MCF 10A (cell line): ENCODE results near the gene THOC5. TPM values are rescaled to one million over a fixed set of nuclear protein-coding genes. Genes with fewer than 3 reads are reported as not detected.

Experiments used
- BruUV-seq: library from RNA; stranded (reverse); fragments of 400-500 nt; replicated peaks from 2 replicates; lab custom pipeline; 2021; lab: Mats Ljungman, UMichigan
- CTCF ChIA-PET: fragments of 300-600 bp; sonication (Branson Sonifier 250); formaldehyde crosslinking; extraction: SDS; loops from one replicate; lab custom pipeline; 2021; ENCODE audit warnings: antibody characterized with exemption, inconsistent platforms; lab: Yijun Ruan, JAX
- POLR2A ChIA-PET: fragments of 300-600, 350-650 bp; sonication (Branson Sonifier 250); formaldehyde crosslinking; extraction: SDS; loops from one replicate; lab custom pipeline; 2020; ENCODE audit warnings: antibody characterized with exemption, inconsistent platforms; lab: Yijun Ruan, JAX
- DNase-seq: peaks from one replicate; pipeline ENCODE4 v3.0.0-alpha.2; 2018; ENCODE audit not compliant: unreplicated experiment
- H3K27ac Mint-ChIP-seq: one replicate; pipeline ENCODE4 v1.8.0; 2022; ENCODE audit warnings: mild to moderate bottlenecking, low read depth, mixed read lengths; ENCODE audit not compliant: unreplicated experiment
- H3K27me3 Mint-ChIP-seq: one replicate; pipeline ENCODE4 v1.8.0; 2022; ENCODE audit warnings: mixed read lengths; ENCODE audit not compliant: insufficient read depth, unreplicated experiment
- H3K36me3 Mint-ChIP-seq: one replicate; pipeline ENCODE4 v1.8.0; 2022; ENCODE audit warnings: mild to moderate bottlenecking, moderate library complexity, mixed read lengths; ENCODE audit not compliant: insufficient read depth, unreplicated experiment
- H3K4me1 Mint-ChIP-seq: one replicate; pipeline ENCODE4 v1.8.0; 2022; ENCODE audit warnings: mixed read lengths; ENCODE audit not compliant: insufficient read depth, unreplicated experiment
- H3K4me3 Mint-ChIP-seq: one replicate; pipeline ENCODE4 v1.8.0; 2022; ENCODE audit warnings: mild to moderate bottlenecking, moderate library complexity, mixed read lengths; ENCODE audit not compliant: unreplicated experiment
- H3K9me3 Mint-ChIP-seq: one replicate; pipeline ENCODE4 v1.8.0; 2022; ENCODE audit warnings: mixed read lengths; ENCODE audit not compliant: unreplicated experiment
- intact Hi-C: fragments of 100-400 bp; cut with micrococcal nuclease; formaldehyde crosslinking; loops from 2 replicates; pipeline ENCODE4 v1.14.1; 2022
- total RNA-seq: library from RNA; stranded (reverse); gene quantifications from 2 replicates; pipeline ENCODE4 v1.2.3, GENCODE V29; 2022
- TF ChIP-seq, protein P1 (sequence below): fragments of 200-600 bp; IDR thresholded peaks from one replicate; pipeline ENCODE4 v1.8.0; 2022; ENCODE audit warnings: antibody characterized with exemption, mild to moderate bottlenecking; ENCODE audit not compliant: unreplicated experiment

THOC5 gene
- total RNA-seq, 1 experiment from 2014 or later: 51.3 TPM

DNA sequence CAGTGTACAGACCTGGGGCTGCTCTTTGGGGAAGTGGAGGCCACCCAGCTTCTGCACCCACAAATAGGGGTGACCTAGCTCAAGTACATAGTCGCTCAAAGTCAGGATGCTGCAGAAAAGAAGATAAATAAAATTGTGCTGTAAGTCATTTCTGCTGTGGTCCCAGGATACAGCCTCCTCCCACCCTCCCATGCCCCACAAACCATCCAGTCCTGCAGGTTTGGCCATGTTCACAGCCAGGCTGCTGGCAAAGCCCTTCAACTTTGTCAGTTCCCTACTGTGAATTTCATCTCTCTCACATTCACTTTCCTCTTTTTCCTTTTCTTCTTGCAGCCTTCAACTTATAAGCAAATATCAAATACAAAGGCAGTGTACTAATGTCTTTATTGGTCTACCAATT lies 33.6 kb downstream of the THOC5 start:
- Mint-ChIP-seq H3K4me3 (no peak overlapping the region), H3K27ac (no peak overlapping the region), H3K9me3 (no peaks in the 10 kb centered on the region), H3K36me3 (peaks cover 76% of the 10 kb centered on the region), H3K4me1 (no peaks in the 10 kb centered on the region), H3K27me3 (no peaks in the 10 kb centered on the region)
- TF ChIP-seq, protein P1, sequence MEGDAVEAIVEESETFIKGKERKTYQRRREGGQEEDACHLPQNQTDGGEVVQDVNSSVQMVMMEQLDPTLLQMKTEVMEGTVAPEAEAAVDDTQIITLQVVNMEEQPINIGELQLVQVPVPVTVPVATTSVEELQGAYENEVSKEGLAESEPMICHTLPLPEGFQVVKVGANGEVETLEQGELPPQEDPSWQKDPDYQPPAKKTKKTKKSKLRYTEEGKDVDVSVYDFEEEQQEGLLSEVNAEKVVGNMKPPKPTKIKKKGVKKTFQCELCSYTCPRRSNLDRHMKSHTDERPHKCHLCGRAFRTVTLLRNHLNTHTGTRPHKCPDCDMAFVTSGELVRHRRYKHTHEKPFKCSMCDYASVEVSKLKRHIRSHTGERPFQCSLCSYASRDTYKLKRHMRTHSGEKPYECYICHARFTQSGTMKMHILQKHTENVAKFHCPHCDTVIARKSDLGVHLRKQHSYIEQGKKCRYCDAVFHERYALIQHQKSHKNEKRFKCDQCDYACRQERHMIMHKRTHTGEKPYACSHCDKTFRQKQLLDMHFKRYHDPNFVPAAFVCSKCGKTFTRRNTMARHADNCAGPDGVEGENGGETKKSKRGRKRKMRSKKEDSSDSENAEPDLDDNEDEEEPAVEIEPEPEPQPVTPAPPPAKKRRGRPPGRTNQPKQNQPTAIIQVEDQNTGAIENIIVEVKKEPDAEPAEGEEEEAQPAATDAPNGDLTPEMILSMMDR: no peak
- DNase-seq: no peak
- BruUV-seq: no TSS peak
- ChIA-PET CTCF (interaction anchor here (0.5 to 1.0 kb wide), 2 partner anchors 49 to 253 kb away, joined by 3 to 4 read pairs; no protein-coding TSS in a partner anchor), POLR2A (no interaction called here)
- intact Hi-C loops: no loop called here

DNA sequence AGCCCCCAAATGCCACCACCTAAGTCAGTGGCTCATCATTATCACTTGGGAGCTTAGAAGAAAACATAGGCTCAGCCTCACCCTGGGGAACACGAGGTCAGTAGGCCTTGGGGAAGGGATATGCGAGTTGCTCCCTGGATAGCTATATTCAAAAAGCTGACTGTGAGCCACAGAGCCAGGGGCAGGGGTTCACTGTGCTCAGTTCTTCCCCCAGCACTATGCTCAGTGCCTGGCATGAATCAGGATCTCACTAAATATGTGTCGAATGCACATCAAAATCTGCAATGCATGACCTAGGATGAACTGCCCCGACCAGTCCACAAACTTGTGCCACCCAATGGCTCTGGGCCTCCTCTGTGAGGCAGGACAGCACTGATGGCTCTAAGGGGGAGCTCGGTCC lies 35.1 kb downstream of the THOC5 start:
- no peak for DNase-seq
- POLR2A ChIA-PET: no interaction called here
- Mint-ChIP-seq H3K27ac (no peak overlapping the region), H3K4me1 (no peaks in the 10 kb centered on the region), H3K9me3 (no peaks in the 10 kb centered on the region), H3K27me3 (no peaks in the 10 kb centered on the region), H3K36me3 (peaks cover 70% of the 10 kb centered on the region), H3K4me3 (no peak overlapping the region)
- CTCF ChIA-PET: interaction anchor here (1.4 kb wide), 1 partner anchor 123 kb away, joined by 3 read pairs; no protein-coding TSS in a partner anchor
- BruUV-seq: no TSS peak
- intact Hi-C loops: no loop called here
- TF ChIP-seq, protein P1: no peak

DNA sequence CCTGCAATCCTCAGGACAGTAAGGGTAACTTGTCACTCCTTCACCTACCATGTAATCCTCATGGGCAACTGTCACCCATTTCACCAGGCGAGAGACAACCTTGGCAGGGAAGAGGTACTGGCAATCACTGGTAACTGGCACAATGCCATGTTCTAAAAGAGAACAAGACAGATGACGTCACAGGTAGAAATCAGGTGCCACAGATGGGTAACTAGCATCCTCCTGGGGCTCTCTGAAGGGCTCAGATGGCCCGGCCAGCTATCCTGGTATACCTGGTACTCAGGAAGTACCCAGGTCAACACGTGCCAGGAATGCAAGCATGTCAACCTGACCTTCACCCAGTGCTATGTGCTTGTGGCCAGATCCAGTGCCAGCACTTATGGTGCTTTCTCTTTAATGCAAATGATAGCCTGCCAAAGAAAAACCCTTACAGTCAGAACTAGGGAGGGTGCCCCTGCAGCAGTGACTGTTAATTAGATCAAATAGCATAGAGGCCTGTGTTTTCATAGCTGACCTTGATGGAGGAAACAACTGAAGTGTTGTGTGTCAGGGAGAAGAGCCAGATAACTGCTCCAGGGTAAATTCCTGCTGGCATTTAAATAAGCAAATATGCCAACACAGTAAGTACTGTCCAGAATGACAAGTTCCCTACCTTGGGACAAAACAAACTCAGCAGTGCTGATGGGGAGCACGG lies 36.2 kb downstream of the THOC5 start:
- Mint-ChIP-seq H3K4me1 (no peaks in the 10 kb centered on the region), H3K27ac (no peak overlapping the region), H3K4me3 (no peak overlapping the region), H3K27me3 (no peaks in the 10 kb centered on the region), H3K36me3 (peaks cover 72% of the 10 kb centered on the region), H3K9me3 (no peaks in the 10 kb centered on the region)
- intact Hi-C loops: no loop called here
- ChIA-PET CTCF (interaction anchor here (0.6 kb wide), 1 partner anchor 85 kb away, joined by 3 read pairs; no protein-coding TSS in a partner anchor), POLR2A (no interaction called here)
- TF ChIP-seq, protein P1: no peak
- DNase-seq: peak; percentile 9
- no TSS peak for BruUV-seq

DNA sequence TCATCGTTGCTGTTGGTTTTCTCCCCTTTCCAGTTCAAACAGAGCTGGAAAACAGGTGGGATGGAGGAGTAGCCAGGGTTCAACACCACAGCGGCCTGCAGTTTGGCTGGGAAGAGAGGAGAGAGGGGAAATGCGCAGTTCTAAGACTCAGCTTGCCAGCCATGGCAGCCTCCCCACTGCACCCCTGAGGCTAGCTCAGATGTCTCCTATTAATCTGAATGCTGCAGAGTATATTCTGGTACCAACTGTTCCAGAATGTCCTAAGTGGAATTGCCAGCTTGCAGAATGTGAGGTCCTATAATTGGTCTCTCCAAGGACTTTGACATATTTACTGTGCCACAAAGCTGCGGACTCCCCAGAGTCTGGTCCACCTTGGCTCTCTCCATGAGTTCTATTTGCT lies 41.5 kb downstream of the THOC5 start:
- no peak for DNase-seq
- no peaks in the 10 kb centered on the region for H3K27me3 Mint-ChIP-seq
- no TSS peak for BruUV-seq
- H3K9me3 Mint-ChIP-seq: no peaks in the 10 kb centered on the region
- POLR2A ChIA-PET: no interaction called here
- intact Hi-C loops: no loop called here
- H3K27ac Mint-ChIP-seq: no peak overlapping the region
- CTCF ChIA-PET: interaction anchor here (0.5 to 3.5 kb wide), 6 partner anchors 12 to 124 kb away, joined by 3 to 12 read pairs (median 4); partner anchors contain the start of gene AP1B1
- no peaks in the 10 kb centered on the region for H3K4me1 Mint-ChIP-seq
- H3K36me3 Mint-ChIP-seq: peaks cover 69% of the 10 kb centered on the region
- no peak overlapping the region for H3K4me3 Mint-ChIP-seq
- TF ChIP-seq, protein P1: no peak
